HEK293T (cell line): ENCODE data around the gene RBBP8NL.
"Not testable (repeated sequence)": the region's sequence is repeated elsewhere in the genome, so short reads cannot be mapped to it uniquely, and the experiment has no call there.

Experiments
- CTCF ChIA-PET: fragments of 350-600 bp; formaldehyde crosslinking; extraction: SDS; loops from one replicate; lab custom pipeline; 2021; ENCODE audit warnings: antibody characterized with exemption, inconsistent platforms; lab: Yijun Ruan, JAX
- POLR2A ChIA-PET: fragments of 350-600 bp; formaldehyde crosslinking; extraction: SDS; loops from one replicate; lab custom pipeline; 2020; ENCODE audit warnings: antibody characterized with exemption, inconsistent platforms; lab: Yijun Ruan, JAX
- DNase-seq: peaks from one replicate; pipeline ENCODE4 v3.0.0; 2012; ENCODE audit warnings: mixed read lengths; ENCODE audit errors: extremely low spot score
- ARNT ChIP-seq: fragments of 450-650 bp; IDR thresholded peaks from 2 replicates; pipeline ENCODE4 v1.6.1; 2017; ENCODE audit warnings: mild to moderate bottlenecking
- BHLHE40 ChIP-seq: fragments of 450-650 bp; IDR thresholded peaks from 2 replicates; pipeline ENCODE4 v1.6.1; 2016; ENCODE audit warnings: mild to moderate bottlenecking, moderate library complexity, borderline replicate concordance
- CTBP1 ChIP-seq: fragments of 450-650 bp; IDR thresholded peaks from 2 replicates; pipeline ENCODE4 v1.6.1; 2016; ENCODE audit warnings: borderline replicate concordance
- ELF4 ChIP-seq: fragments of 450-650 bp; IDR thresholded peaks from 2 replicates; pipeline ENCODE4 v1.6.1; 2017; ENCODE audit warnings: antibody characterized with exemption
- FOXA1 ChIP-seq: fragments of 450-650 bp; IDR thresholded peaks from 2 replicates; pipeline ENCODE4 v1.6.1; 2016; ENCODE audit warnings: mild to moderate bottlenecking
- FOXK2 ChIP-seq: fragments of 450-650 bp; IDR thresholded peaks from 2 replicates; pipeline ENCODE4 v1.6.1; 2016; ENCODE audit warnings: mild to moderate bottlenecking
- FOXM1 ChIP-seq: fragments of 450-650 bp; IDR thresholded peaks from 2 replicates; pipeline ENCODE4 v1.6.1; 2017; ENCODE audit warnings: mild to moderate bottlenecking, borderline replicate concordance
- HDGF ChIP-seq: fragments of 450-650 bp; IDR thresholded peaks from 2 replicates; pipeline ENCODE4 v1.6.1; 2017; ENCODE audit warnings: antibody characterized with exemption, borderline replicate concordance
- L3MBTL2 ChIP-seq: fragments of 450-650 bp; conservative IDR thresholded peaks from 2 replicates; pipeline ENCODE4 v1.6.1; 2016; ENCODE audit warnings: mild to moderate bottlenecking
- LEF1 ChIP-seq: fragments of 450-650 bp; IDR thresholded peaks from 2 replicates; pipeline ENCODE4 v1.6.1; 2017; ENCODE audit warnings: mild to moderate bottlenecking, borderline replicate concordance
- NFRKB ChIP-seq: fragments of 450-650 bp; IDR thresholded peaks from 2 replicates; pipeline ENCODE4 v1.6.1; 2016; ENCODE audit warnings: mild to moderate bottlenecking, moderate library complexity
- SP1 ChIP-seq: fragments of 450-650 bp; IDR thresholded peaks from 2 replicates; pipeline ENCODE4 v1.6.1; 2017
- SUZ12 ChIP-seq: fragments of 450-650 bp; IDR thresholded peaks from 2 replicates; pipeline ENCODE4 v1.6.1; 2016; ENCODE audit warnings: mild to moderate bottlenecking
- TARDBP ChIP-seq: fragments of 450-650 bp; IDR thresholded peaks from 2 replicates; pipeline ENCODE4 v1.6.1; 2016
- ZNF384 ChIP-seq: fragments of 450-650 bp; IDR thresholded peaks from 2 replicates; pipeline ENCODE4 v1.6.1; 2016
- TF ChIP-seq, protein P1 (sequence below): fragments of 450-650 bp; IDR thresholded peaks from 2 replicates; pipeline ENCODE4 v1.6.1; 2016

Gene RBBP8NL

DNA sequence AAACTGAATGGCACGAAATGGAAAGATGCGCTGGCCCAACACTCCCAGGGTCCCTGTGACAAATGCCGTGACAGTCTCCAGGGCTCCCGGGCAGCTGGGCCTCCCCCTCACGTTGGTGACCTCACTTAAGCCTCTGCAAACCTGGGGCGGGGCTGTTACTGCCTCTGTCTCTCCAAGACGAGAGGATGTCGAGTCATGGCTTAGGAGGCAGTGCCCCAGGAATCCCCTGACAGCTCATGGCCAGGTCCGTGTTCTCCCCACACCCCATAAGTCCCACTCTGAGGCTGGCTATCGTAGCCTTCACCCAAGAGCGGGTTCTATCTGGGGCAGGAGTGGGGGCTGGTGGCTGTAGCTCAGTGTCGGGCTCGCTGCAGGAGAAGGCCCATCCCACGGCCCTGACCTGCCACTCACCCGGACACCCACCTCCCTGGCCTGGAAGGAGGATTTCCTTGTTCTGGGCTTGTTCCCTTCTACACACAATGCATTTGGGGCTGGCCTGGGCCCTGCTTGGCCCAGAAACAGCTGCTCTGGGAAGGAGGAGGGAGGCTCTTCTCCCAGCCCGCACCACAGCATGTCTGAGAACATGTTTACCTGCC is 46.0 kb downstream of the RBBP8NL start:
- ChIA-PET CTCF (interaction anchor here (1.7 kb wide), 1 partner anchor 13 kb away, joined by 9 read pairs; no protein-coding TSS in a partner anchor), POLR2A (interaction anchor here (1.0 kb wide), 1 partner anchor 11 kb away, joined by 3 read pairs; no protein-coding TSS in a partner anchor)
- no peak for DNase-seq
- no peak for TF ChIP-seq SUZ12
- no peak for TF ChIP-seq FOXM1
- no peak for TF ChIP-seq ELF4
- no peak for TF ChIP-seq L3MBTL2
- no peak for TF ChIP-seq FOXK2
- no peak for TF ChIP-seq CTBP1

DNA sequence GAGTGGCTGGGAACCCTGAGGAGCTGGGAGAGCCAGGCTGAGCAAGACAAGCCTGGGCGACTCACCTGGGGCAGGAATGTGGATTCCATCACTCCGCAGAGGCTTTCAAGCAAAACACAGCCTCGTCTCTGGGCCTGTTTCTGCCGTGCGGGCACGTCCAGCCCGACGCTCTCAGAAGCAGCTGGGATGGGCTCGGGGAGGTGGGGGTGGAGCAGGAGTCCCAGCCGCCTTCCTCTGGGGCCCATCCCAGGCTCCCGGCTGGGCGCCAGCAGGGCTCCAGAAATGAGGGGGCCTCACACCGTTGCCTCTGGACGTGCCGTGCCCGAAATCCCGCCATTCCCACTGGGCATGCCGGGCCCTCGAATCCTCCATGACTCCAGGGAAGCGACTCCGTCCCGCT is 49.1 kb downstream of the RBBP8NL start:
- no peak for DNase-seq
- ChIA-PET POLR2A (interaction anchor here (0.7 kb wide), 1 partner anchor 9 kb away, joined by 3 read pairs; no protein-coding TSS in a partner anchor), CTCF (no interaction called here)
- TF ChIP-seq SP1: no peak
- TF ChIP-seq L3MBTL2: no peak
- no peak for TF ChIP-seq SUZ12
- no peak for TF ChIP-seq FOXK2
- no peak for TF ChIP-seq NFRKB
- TF ChIP-seq CTBP1: no peak

DNA sequence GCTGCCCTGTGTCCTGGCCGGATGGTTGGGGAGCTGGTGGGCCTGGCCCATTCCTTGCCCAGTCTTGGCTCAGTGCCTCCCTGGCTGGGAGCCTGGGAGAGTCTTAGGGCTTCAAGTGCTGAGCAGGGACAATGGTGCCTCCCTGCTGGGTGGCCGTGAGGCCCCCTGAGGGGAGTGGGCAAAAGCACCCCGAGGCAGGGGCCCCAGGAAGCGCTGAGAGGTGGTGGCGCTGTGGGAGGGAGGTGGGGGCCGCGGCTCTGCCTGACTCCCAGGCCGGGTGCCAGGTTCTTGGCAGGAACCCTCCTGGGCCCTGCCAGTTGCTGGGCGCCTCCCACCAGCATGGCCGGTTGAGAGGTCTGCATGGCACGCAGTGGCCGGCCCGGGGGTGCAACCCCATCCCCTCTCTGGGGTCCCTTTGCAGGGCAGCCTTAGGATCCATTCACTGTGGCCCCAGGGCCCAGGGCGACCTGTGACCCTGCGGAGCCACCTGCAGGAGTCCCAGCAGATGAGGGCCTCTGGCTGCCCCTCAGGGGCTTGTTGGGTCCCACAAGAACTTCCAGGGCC is 49.6 kb downstream of the RBBP8NL start:
- DNase-seq: no peak
- TF ChIP-seq HDGF (no peak), FOXM1 (no peak), LEF1 (no peak), ZNF384 (no peak), BHLHE40 (no peak)
- TF ChIP-seq, protein P1, sequence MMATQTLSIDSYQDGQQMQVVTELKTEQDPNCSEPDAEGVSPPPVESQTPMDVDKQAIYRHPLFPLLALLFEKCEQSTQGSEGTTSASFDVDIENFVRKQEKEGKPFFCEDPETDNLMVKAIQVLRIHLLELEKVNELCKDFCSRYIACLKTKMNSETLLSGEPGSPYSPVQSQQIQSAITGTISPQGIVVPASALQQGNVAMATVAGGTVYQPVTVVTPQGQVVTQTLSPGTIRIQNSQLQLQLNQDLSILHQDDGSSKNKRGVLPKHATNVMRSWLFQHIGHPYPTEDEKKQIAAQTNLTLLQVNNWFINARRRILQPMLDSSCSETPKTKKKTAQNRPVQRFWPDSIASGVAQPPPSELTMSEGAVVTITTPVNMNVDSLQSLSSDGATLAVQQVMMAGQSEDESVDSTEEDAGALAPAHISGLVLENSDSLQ: no peak
- POLR2A ChIA-PET: no interaction called here
- CTCF ChIA-PET: no interaction called here

DNA sequence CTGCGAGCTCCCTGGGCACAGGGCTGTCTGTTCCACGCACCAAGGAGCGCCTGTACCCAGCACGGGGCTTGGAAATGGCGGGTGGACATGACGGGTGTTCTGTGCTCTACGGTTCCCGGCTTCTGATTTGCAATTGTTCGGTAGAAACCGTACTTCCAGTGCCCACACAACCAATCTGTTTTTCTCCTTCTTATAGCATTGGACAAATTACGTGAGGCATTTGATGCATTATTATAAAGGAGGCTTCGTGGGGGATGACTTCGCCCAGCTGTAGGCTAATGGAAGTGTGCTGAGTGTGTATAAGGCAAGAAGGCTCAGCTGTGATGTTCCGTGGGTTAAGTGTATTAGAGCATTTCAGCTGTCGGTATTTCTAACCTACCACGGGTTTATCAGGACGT is 50.3 kb downstream of the RBBP8NL start:
- DNase-seq: no peak
- TF ChIP-seq BHLHE40 (no peak), FOXM1 (no peak), L3MBTL2 (no peak), SP1 (no peak), HDGF (no peak), NFRKB (no peak), ARNT (no peak)
- TF ChIP-seq, protein P1: no peak
- ChIA-PET CTCF (no interaction called here), POLR2A (interaction anchor here (1.3 kb wide), 1 partner anchor 10 kb away, joined by 5 read pairs; the partner anchor contains the start of gene RPS21)

DNA sequence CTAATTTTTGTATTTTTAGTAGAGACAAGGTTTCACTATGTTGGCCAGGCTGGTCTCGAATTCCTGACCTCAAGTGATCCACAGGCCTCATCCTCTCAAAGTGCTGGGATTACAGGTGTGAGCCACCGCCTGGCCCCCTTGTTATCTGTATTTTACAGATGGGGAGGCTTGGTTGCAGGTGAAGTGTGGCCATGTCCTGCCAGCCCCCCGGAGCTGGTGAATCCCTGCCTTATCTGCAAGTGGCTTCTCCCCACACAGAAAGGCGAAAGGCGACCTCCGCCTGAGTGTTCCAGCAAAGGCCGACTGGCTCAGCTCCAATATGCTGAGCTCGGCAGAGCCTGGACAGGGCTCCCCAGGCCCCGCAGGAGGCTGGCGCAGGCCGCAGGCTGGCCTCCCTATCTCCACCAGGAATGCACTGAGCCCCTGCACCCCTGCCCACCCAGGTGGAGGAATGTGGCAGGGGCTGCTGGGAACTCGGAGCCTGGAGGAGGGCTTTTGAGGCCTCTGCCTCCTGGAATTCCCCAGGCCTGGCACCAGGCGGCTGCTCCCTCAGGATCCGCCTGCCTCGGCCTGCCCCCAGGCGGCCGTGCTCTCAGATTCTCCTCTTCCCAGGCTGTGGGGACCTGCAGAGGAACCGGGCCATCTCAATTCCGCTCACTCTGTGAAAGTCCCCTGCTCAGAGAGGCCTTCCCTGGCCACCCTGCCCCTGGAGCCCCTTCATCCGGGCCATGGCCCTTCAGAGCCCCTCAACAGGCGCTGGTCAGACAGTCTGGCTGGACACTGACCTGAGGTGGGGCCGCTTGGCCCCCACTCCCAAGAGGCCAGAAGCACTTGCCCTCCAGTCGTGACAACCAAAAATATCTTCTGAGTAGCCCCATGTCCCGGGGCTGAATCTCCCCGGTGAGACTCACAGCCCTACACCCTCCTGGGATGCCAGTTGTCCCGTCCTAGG is 51.0 kb downstream of the RBBP8NL start:
- ChIA-PET CTCF (no interaction called here), POLR2A (interaction anchor here (1.3 kb wide), 1 partner anchor 10 kb away, joined by 5 read pairs; the partner anchor contains the start of gene RPS21)
- DNase-seq: no peak
- TF ChIP-seq LEF1 (no peak), SP1 (no peak)

DNA sequence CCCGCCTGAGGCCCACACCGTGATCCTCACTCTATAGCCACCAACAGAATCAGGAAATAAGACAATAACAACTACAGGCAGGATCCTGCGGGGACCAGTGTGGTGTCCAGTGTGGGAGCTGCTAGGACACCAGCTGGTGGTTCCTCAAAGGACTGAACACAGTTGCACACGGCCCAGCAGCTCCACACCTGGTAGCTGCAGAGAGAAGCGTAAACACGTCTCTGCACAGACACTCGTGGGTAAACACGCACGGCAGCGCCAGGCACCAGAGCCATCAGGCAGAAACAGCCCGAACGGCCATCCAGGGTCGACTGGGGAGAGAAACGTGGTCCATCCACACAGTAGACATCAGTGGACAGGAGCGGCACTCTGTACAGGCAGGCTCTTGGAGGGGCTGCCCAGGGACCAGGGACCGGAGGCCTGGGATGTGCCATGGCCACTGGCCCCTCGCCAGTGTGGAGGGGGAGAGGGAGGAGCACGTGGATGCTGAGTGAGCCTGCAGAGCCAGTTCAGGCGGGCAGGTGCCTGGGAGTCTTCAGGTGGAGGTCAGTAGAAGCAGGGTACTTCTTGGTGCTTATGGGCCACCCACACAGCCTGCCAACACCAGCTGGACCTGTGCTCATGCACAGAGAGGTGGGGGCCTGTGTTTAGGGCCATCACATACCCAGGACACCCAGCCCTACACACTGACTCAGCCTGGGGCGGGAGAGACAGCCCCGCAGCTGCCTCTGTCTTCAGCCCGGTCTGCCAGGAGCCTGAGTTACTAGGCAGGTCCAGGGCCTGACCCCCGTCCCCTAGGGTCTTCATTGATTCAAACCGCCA is 52.8 kb downstream of the RBBP8NL start:
- ChIA-PET POLR2A (no interaction called here), CTCF (no interaction called here)
- no peak for TF ChIP-seq HDGF
- TF ChIP-seq SUZ12: no peak
- no peak for TF ChIP-seq FOXA1
- no peak for TF ChIP-seq ZNF384
- no peak for TF ChIP-seq FOXK2
- TF ChIP-seq CTBP1: no peak
- no peak for TF ChIP-seq TARDBP
- no peak for TF ChIP-seq ELF4
- no peak for TF ChIP-seq NFRKB
- TF ChIP-seq, protein P1: no peak
- no peak for TF ChIP-seq SP1
- TF ChIP-seq FOXM1: no peak
- no peak for TF ChIP-seq LEF1
- no peak for TF ChIP-seq L3MBTL2
- TF ChIP-seq BHLHE40: no peak
- no peak for DNase-seq

DNA sequence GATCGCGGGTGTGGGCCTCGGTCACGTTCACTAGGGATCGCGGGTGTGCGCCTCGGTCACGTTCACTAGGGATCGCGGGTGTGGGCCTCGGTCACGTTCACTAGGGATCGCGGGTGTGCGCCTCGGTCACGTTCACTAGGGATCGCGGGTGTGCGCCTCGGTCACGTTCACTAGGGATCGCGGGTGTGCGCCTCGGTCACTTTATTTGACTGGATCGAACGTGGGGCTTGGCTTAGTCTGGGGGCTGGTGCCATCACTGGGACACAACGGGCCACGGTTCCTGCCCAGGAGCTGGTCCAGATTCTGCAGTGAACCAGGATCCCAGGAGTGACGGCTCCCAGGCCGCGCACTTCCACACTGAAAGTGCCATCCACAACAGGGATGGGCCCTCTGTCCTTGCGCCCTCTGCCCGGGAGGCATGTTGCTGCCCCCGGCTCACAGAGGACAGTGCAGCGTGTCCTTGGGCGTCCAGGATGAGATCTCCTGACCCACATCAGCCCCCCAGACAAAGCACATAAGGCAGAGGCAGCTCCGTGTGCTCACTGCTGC is 53.6 kb downstream of the RBBP8NL start:
- CTCF ChIA-PET, DNase-seq, POLR2A ChIA-PET: not testable (repeated sequence)
